GM18873 (cell line): Measurements from ENCODE around the gene VWA5B1.

Experiments used
- ATAC-seq: cut with Tn5 transposase; IDR thresholded peaks from one replicate; pipeline ENCODE4 v1.9.1; 2021; ENCODE audit warnings: mild to moderate bottlenecking, moderate library complexity, moderate number of reproducible peaks; ENCODE audit not compliant: unreplicated experiment, low FRiP score

VWA5B1 gene

DNA sequence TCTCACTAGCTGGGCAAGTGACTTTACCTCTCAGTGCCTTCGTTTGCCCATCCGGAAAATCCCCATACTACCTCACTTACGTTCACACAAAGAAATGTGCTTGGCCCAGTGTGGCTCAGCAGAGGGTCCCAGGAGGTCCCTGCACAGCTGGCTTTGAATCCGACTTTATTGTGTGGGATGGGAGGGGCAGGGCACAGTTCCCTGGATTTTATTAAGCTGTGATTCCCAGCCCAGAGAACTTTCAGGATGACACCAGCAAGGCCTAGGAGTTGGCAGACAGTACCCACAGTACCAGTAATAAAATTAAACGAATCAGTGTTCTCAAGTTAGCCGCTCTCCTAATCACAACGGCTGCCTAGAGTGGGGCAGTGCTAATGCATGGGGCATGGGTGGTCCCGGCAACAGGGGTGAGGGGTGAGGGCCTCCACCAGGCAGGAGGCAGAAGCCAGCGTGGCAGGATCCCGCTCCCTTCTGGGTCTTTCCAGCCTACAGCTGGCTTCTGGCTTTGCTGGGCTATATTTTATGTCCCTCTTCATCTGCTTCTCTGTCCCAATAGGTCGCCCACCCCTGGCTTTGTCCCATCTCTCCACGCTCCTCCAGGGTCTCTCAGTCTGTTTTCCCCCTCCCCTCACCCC is 74.9 kb downstream of the VWA5B1 start:
- no peak for ATAC-seq

DNA sequence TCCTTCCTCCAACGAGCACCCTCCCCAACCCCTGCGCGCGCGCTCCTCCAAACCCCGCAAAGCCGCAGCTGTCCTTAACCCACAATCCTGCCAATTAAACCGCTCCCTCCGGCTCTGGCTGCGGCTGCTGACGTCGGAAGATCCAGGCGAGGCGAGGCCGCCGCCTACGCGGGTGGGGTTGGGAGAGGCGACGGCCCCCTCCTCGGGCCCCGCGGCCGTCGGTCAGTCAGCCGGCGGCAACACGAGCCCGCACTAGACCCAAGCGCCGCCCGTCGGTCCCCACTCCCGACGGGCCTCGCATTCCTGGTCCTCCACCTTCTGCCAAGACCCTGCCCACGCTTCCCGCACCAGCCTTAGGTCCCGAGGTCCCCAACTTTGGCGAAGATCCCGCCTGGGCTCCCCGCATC is 75.4 kb downstream of the VWA5B1 start:
- no peak for ATAC-seq

DNA sequence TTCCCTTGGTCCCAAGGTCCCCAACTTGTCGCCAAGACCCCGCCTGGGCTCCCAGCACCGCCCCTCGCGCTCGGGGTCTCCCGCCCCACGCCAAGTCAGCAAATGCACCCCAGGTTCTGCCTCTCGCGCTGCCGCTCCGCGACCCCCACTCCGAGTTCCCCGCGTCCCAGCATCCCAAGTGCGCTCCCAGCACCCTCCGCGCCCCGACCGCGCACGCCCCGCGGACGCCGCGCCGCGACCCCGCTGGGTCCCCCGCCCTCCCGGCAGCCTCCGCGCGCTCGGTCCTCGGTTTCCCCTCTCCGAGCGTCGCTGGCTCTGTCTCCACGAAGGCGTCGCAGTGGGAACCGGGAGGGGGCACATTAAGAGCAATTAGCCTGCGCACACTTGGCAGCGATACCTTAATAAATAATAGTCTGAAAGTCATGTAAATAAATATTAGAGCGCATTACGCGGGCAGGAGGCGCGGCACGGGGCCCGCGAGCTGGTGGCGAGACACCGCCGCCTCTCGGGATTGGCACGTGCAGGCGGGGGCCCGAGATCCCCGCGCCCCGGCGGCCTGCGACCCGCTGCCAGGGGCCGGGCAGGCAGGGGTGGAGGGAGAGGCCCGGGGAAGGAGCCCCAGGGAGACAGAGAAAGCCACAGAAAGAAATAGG is 75.9 kb downstream of the VWA5B1 start:
- no peak for ATAC-seq

DNA sequence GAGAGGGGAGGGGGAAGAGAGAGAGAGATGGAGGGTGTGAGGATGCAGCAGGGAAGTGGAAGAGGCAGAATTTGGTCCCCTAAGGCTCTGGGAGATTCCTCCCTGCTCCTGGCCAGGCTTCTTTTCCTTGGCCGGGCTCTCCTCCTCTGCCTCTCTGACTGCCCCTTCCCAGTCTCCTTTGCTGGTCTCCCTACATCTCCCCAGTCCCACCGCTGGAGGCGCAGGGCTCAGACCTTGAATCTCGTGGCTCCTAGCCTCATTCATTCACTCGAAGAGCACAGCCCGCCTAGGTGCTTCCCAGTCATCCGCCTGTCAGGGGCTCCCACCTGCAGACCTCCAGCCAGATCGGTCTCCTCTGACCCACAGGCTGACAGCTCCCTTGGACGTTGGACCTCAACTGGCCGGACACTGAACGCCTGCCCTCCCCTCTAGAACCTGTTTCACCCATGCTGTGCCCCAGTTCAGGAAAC is 76.5 kb downstream of the VWA5B1 start:
- no peak for ATAC-seq

DNA sequence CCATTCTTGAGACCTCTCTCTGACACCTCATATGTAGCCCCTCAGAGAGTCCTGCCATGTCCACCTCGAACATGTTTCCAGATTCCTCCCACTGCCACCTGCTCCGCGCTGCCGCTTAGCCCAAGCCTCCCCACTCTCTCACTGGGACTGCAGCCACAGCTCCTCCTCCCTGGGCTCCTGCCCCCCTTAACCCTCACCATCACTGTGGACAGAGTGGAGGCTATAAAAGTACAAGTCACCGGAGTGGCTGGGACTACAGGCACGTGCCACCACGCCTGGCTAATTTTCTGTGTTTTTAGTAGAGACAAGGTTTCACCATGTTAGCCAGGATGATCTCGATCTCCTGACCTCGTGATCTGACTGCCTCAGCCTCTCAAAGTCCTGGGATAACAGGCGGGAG is 77.0 kb downstream of the VWA5B1 start:
- no peak for ATAC-seq

DNA sequence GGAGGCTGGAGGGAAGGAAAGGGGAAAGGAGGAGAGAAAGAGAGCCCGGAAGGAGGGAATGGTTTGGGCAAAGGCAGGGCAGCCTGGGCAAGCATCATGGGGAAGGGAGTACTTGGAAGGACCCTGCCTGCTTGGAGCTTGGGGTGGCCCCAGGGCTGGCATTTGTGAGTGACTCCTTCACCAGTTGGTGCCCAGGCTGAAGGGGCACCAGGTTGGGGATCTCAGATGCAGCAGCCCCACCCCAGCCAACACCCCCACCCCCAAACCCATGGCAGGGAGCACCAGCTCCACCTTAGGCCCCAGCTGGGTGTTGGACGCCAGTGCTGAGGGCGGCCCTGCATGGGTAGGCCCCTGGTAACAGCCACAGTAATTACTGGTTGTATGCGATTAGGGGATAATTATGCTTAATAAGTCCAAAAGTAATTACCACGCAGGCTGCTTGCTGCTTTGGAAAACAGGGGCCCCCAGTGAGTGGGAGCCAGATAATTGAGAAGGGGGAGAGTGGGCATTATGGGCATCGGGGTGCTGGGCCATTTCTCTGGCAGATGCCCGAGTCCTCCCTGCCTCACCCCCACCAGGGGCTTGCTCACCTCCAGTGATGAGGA is 78.3 kb downstream of the VWA5B1 start:
- no peak for ATAC-seq

DNA sequence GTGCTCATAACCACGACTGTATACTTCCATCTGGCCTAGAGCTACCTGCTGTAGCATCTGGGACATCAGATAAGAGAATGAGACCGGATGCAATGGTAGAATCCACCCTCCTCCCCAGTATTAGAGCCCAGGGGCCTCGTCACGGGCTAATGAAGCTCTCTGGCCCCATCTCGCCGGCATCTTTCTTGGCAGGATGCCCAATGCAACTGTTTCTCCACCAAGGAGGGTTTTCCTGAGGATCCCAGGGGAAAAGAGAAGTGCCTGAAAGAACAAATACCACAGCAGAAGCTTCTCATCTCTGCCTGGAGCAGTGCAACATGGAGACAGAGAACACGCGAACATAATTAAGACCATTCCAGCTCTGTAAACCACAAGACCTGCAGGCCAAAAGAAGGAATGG is 80.0 kb downstream of the VWA5B1 start:
- ATAC-seq, result no peak

DNA sequence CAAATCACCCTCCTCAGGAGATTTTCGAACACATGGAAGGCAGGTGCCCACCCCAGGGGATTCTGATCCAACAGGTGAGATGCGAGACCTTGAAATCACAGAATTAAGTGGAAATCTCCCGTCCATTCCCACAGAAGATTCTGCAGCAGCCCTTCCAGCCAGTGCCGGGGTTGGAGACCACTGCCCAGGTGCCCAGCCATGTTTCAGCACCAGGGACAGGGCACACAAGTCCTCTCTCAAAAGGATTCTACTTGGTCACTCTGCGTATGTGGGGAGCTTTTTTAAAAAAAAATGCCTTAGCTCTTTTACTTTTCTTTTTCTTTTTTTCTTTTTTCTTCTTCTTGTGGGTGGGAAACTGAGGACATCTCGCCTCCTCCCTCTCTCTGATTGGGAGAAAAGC is 80.7 kb downstream of the VWA5B1 start:
- no peak for ATAC-seq

DNA sequence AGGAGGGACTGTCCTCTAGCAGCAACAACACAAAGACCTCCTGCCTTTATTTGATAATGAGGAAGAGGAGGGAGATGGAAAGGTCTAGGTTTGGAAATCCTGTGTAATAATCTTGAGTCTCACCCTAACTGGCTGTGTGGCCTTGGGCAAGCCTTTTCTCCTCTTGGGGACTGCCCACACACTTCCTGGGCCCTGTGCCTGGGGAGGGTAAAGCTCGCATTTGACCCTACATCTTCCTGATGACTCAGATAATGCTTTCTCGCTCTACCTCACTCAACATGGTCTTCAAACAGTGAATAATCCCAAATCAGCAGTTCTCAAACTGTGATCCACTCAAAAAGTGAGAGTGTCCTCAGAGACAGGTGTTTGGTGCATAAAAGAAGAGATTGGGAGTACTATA is 81.2 kb downstream of the VWA5B1 start:
- no peak for ATAC-seq

DNA sequence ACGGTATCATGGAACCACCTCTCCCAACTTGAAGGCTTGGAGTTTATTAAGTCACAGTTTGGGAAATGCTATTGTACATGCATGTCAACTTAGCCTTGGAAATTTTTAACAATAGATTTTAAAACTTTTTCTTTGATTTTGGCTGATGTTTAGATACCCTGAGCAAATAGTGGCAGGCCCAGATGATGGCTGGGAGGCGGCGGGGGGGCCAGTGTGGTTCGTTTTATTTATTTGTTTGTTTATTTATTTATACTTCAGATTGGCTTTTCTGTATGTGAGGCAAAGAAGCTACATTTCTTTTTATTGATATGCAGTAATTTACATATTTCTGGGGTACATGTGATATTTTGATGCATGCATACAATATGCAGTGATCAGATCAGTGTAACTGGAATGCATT is 82.0 kb downstream of the VWA5B1 start:
- ATAC-seq, result no peak

DNA sequence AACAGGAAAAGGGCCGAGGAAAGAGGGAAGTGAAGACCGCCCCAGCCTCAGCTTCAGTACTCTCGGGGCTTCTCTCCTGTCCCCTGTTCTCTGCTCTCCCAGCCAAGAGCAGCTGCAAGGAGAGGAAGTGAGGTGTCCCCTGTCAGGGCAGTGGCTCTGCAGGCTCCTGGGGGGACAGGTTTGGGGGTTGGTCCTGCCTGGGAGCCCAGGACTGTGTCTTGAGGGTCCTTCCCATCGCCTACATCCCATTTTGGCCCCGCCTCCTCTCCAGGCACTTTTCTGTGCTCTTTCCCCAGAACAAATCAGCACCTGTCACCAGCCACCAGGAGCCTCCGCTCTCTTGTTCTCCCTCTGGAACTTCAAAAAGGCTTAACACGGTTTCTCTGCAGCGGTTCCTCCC is 82.6 kb downstream of the VWA5B1 start:
- ATAC-seq, result no peak

DNA sequence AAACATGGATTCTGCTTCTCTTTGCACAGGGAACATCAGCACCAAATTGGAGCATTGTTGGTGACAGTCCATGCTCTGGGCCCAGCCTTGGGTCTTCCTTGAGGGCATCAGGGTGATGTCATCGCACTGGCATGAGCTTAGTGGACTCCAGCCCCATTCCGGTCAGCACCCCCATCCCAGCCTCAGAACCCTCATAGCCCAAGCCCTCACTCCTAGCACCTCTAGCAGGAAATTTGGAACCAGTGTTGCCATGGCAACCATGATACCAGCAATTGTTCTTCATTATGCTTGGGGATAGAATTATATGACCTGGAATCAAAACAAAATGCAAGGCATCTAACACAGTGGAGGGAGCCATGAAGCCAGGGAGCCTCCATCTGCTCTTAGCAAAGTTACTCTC is 83.1 kb downstream of the VWA5B1 start:
- ATAC-seq, result no peak

DNA sequence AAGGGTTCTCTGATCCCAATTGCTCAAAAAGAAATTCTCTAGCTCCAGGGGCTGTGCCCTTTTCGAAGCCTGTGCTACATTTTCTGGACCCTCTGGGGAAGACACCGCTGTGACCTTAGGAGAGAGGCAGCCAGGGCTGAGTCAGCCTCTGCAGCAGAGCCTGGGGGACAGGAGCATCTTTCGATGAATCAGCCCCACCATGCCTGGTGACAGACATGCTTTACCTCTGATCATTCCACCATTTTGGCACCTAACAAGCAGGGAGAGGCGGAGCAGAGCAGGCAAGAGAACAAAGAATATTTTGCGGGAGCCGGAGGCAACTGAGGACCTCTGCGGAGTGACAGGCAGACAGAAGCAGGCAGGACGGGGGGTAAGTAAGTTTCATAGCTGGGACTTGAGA is 84.9 kb downstream of the VWA5B1 start:
- no peak for ATAC-seq

DNA sequence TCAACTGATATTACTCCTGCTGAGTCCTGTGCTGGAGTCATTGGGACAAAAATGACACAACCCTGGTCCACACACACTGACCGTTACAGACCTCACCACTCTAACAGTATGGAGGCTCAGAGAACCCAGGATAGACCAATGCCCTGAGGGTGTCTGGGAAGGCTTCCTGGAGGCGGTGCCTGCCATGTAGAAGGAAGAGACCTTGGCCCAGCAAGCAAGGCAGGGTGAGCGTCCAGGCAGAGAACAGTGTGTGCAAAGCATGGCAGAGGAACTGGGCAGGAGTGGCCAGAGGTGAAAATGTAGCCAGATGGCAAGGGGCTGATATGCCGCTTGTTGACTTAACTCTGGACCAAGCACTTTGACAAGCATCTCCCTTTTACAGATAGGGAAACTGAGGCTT is 85.5 kb downstream of the VWA5B1 start:
- ATAC-seq, result no peak

DNA sequence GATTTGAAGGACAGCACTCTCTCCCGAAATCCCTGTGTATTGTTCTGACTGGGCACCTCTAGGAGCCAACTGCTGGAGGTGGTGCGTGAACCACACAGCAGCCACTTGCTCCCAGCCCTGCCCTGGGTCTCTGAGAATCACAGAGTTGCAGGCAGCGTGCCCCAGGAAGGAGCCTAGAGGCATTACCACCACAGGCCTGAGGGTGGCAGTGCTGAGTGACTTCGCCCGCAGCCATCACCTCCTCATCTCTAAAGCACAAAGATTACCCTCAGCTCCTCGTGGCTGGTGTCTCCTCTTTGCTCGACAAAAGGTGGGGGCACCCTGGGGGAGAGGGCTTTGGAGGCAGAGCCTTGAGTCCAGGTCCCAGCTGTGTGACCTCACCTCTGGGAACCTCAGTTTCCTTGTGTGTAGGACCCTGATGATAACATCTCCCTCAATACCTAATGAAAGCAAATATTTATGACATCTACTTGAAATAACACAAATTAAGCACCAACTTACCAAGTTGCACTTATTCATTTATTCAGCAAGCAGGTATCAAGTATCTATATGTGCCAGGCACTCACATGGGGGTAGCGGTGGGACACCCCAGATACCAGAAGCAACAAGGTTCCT is 86.3 kb downstream of the VWA5B1 start:
- ATAC-seq, result no peak

DNA sequence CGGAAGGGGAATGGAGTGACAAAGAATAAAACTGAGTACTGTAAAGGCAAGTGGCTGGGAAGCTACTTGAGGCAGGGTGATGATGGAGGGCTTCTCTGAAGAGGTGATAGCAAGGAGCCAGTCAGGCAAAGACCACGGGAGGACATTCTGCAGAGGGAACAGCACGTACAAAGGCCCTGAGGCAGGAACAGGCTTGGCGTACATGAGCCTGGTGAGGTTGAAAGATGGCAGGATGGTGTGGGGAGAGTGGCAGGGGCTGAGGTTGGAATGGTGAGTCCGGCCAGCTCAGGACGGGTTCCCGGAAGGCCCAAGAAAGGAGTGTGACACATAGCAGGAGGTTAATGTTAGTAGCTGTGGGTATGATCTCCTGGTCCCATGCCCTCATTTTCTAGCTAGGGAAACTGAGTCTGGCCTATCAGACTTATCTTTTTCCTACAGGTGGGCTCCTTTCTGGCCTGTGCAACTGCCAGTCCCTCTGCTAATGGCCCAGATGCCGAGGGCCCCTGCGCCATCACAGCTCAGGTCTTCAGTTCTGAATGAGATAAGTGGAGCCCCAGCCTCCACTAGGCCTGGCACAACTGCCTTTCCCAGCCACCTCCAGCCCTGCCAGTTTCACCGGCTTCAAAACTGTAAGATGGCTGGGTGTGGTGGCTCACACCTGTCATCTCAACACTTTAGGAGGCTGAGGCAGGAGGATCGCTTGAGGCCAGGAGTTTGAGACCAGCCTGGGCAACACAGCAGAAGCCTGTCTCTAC is 87.0 kb downstream of the VWA5B1 start:
- no peak for ATAC-seq

DNA sequence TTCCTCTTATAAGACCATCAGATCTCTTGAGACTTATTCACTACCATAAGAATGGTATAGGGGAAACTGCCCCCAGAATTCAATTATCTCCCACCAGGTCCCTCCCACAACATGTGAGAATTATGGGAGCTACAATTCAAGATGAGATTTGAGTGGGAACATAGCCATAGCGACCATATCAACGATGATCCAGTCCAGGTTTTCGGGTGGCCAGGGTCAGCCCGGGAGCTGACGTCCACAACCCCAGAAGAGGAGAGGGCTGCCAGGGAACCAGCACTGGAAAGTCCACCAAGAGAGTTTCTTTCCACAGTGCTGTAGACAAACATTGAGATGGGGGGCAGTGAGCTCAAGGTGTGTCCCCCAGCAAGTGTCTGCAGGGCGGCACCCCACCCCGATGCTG is 88.4 kb downstream of the VWA5B1 start:
- no peak for ATAC-seq

DNA sequence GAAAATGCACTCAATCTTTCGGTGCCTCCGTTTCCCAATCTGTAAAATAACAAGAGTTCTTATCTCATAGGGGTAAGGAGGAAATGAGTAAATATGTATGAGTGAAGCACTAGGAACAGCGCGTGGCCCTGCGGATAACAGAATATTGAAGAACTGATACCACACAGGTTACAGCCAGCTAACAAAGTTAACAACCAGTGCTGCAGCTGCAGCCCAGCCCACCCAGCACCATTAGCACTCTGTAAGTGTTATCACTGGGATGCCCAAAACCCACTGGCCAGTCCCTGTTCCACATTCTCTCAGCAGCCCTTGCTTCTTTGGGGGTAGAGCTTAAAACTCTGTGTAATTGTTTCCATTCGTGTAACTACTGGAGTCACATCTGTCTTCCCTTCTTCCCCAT is 89.5 kb downstream of the VWA5B1 start:
- ATAC-seq, result no peak

DNA sequence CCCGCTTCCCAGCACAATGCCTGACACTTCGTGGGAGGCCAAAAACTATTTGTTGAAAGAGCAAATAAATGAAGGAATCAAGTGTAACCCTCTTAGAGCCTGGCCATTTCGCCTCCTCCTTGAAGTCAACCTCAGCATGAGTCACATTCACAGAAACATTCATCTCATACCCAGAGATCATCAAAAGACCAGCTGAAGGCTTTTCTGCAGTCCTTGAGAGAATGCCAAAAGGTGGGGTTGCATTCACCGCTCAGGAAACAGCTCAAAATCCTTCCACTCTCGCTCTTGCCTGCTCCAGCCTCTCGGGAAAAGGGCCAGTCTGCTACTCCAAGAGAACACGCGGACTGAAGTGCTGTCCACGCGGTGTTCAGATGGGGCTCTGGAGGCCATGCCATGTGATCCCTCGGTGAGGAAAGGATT is 90.0 kb downstream of the VWA5B1 start:
- ATAC-seq, result no peak

DNA sequence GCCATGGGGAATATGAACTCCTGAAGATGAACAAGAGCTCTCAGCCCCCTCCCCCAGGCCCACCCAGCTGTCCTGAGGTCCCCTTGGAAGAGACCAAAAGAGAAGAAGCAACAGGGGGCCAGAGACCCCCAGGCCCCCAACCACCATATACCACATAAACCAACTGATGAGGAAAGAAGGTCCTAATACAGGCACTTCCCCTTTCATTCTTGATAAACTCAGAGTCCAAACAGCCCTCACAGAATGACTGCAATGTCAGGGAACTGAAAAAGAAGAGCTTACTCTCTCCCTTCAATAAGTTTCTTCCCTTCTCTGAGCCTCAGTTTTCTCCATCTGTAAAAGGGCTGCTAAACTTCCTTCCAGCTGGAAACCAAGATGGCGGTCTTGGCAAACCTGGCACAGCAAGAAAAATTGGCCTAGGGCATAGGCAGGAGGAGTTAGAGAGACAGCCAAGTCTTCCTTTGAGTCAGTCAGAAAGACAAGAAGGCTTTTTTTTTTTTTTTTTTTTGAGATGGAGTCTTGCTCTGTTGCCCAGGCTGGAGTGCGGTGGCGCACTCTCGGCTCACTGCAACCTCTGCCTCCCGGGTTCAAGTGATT is 90.5 kb downstream of the VWA5B1 start:
- ATAC-seq, result no peak

DNA sequence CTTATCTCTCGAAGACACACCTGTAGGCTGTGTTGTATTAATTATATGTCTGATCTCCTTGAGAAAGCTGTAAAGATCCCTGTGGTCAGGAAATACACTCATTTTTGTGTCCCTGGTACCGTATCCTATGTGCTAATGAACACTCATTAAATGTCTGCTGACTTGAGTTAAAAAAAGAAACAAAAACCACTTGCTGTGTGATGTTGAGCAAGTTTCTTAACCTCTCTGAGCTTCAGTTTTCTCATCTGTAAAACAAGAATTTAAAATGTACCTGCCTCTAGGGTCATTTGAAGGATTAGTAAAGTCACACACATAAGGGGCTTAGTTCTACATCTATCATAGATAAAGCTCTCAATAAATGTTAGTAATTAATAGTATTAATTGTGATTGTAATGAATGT is 91.3 kb downstream of the VWA5B1 start:
- no peak for ATAC-seq
